CD14-positive monocyte (primary cell): ENCODE data around the gene F2RL1. TPM values are rescaled to one million over a fixed set of nuclear protein-coding genes. Genes with fewer than 3 reads are reported as not detected.

Experiments
- DNase-seq, 3 donors: peaks; one replicate each; pipeline ENCODE4 v3.0.0-alpha.2; 2011 to 2022
- H2AFZ ChIP-seq: 2 replicates; pipeline ENCODE4 v1.6.0; 2012; ENCODE audit warnings: mild to moderate bottlenecking, low read depth, low read length, inconsistent platforms; ENCODE audit not compliant: insufficient read depth, poor library complexity, severe bottlenecking
- H3K27ac ChIP-seq, 2 donors: 1 replicate in 1 of 2; 2 replicates in 1 of 2; pipeline ENCODE4 v1.5.1; 2012 to 2013; ENCODE audit warnings: low read length in 2 of 2, control low read depth in 1 of 2, inconsistent platforms in 1 of 2, low read depth in 1 of 2, mild to moderate bottlenecking in 1 of 2
- H3K27me3 ChIP-seq, 2 donors: one replicate each; pipeline versions ENCODE4 v1.6.0 to v1.6.1; 2011 to 2013; ENCODE audit warnings: low read length in 2 of 2; ENCODE audit not compliant: control insufficient read depth in 2 of 2, insufficient read depth in 2 of 2
- H3K36me3 ChIP-seq, 2 donors: replicated peaks in 1 of 2; 1 replicate in 1 of 2; 2 replicates in 1 of 2; pipeline versions ENCODE4 v1.5.1 to v1.6.1; 2012 to 2013; ENCODE audit warnings: low read length in 2 of 2, control low read depth in 1 of 2, inconsistent platforms in 1 of 2, mild to moderate bottlenecking in 1 of 2; ENCODE audit not compliant: insufficient read depth in 2 of 2, control insufficient read depth in 1 of 2
- H3K4me1 ChIP-seq, 2 donors: 1 replicate in 1 of 2; 2 replicates in 1 of 2; pipeline versions ENCODE4 v1.5.1 to v1.6.1; 2012 to 2013; ENCODE audit warnings: low read length in 2 of 2, control low read depth in 1 of 2, inconsistent platforms in 1 of 2, mild to moderate bottlenecking in 1 of 2, moderate library complexity in 1 of 2; ENCODE audit not compliant: insufficient read depth in 2 of 2, control insufficient read depth in 1 of 2
- H3K4me2 ChIP-seq: replicated peaks from 2 replicates; pipeline ENCODE3; 2012; ENCODE audit warnings: low read length, moderate library complexity, mild to moderate bottlenecking; ENCODE audit not compliant: poor library complexity, severe bottlenecking; ENCODE audit errors: extremely low read depth
- H3K4me3 ChIP-seq, 3 experiments: fragments of 200-600 bp in 1 of 3; sonication (generic) in 1 of 3; replicated peaks in 1 of 3; 1 replicate in 2 of 3; 2 replicates in 1 of 3; pipeline ENCODE4 v1.5.1; 2011 to 2013; ENCODE audit warnings: low read length in 3 of 3, mild to moderate bottlenecking in 3 of 3, control low read depth in 2 of 3, low read depth in 2 of 3, inconsistent platforms in 1 of 3, moderate library complexity in 1 of 3
- H3K79me2 ChIP-seq: 2 replicates; pipeline ENCODE4 v1.6.0; 2012; ENCODE audit warnings: mild to moderate bottlenecking, control low read depth, inconsistent platforms, low read length, moderate library complexity; ENCODE audit not compliant: insufficient read depth
- H3K9ac ChIP-seq: 2 replicates; pipeline ENCODE4 v1.6.0; 2017; ENCODE audit warnings: low read length, mild to moderate bottlenecking; ENCODE audit not compliant: insufficient read depth, poor library complexity, severe bottlenecking
- H3K9me3 ChIP-seq, 2 donors: replicated peaks in 1 of 2; 1 replicate in 1 of 2; 2 replicates in 1 of 2; pipeline versions ENCODE4 v1.5.1 to v1.6.1; 2012 to 2013; ENCODE audit warnings: low read length in 2 of 2, control low read depth in 1 of 2; ENCODE audit not compliant: control insufficient read depth in 1 of 2, insufficient read depth in 1 of 2
- H4K20me1 ChIP-seq: 2 replicates; pipeline ENCODE4 v1.6.0; 2012; ENCODE audit warnings: mild to moderate bottlenecking, low read length, control low read depth, moderate library complexity; ENCODE audit not compliant: insufficient read depth
- H3K27ac Mint-ChIP-seq, 7 donors: one replicate each; pipeline ENCODE4 v1.8.0; 2020; ENCODE audit warnings: mild to moderate bottlenecking in 7 of 7, mixed read lengths in 7 of 7, moderate library complexity in 6 of 7, inconsistent platforms in 2 of 7
- H3K27me3 Mint-ChIP-seq, 3 donors: one replicate each; pipeline ENCODE4 v1.8.0; 2021 to 2022; ENCODE audit warnings: low read depth in 3 of 3, mild to moderate bottlenecking in 3 of 3, mixed read lengths in 3 of 3, moderate library complexity in 3 of 3, inconsistent platforms in 1 of 3
- H3K36me3 Mint-ChIP-seq, 2 donors: one replicate each; pipeline ENCODE4 v1.8.0; 2020; ENCODE audit warnings: mixed read lengths in 2 of 2, inconsistent platforms in 1 of 2, mild to moderate bottlenecking in 1 of 2
- H3K4me1 Mint-ChIP-seq: one replicate; pipeline ENCODE4 v1.8.0; 2020; ENCODE audit warnings: mild to moderate bottlenecking, mixed read lengths
- H3K4me3 Mint-ChIP-seq, 2 donors: one replicate each; pipeline ENCODE4 v1.8.0; 2020; ENCODE audit warnings: mild to moderate bottlenecking in 2 of 2, mixed read lengths in 2 of 2, moderate library complexity in 1 of 2
- H3K9me3 Mint-ChIP-seq, 7 donors: one replicate each; pipeline ENCODE4 v1.8.0; 2020 to 2022; ENCODE audit warnings: mixed read lengths in 7 of 7, mild to moderate bottlenecking in 6 of 7, moderate library complexity in 6 of 7, inconsistent platforms in 2 of 7
- CTCF ChIP-seq: fragments of 200-600 bp; IDR thresholded peaks from one replicate; pipeline ENCODE4 v1.8.0; 2022; ENCODE audit warnings: antibody characterized with exemption, mild to moderate bottlenecking
- WGBS: methylation state at CpG from one replicate; pipeline ENCODE4 v1.1.5; 2013; ENCODE audit warnings: missing lambda C conversion rate; ENCODE audit not compliant: insufficient coverage; 5-methylcytosine and 5-hydroxymethylcytosine counted together
- intact Hi-C, 2 donors: fragments of 100-400 bp; cut with micrococcal nuclease; formaldehyde crosslinking; loops; one replicate each; pipeline versions ENCODE4 v1.15.0 to v1.15.1; 2023
- polyA plus RNA-seq, 3 donors: library from polyadenylated mRNA; depleted of rRNA in 1 of 3; unstranded in 2 of 3; stranded (reverse) in 1 of 3; fragments of 300-500 nt in 2 of 3; fragments of >200 nt in 1 of 3; fragmentation: Illumina TruSeq in 2 of 3; gene quantifications; 1 replicate in 2 of 3; 2 replicates in 1 of 3; pipeline ENCODE4 v1.2.3, GENCODE V29; 2012 to 2021

F2RL1 gene
- polyA plus RNA-seq, 3 donors, result 2.5 to 23.9 (median 11.4) TPM

- Histone ChIP-seq H3K36me3 (peaks cover 0 to 18% of the 10 kb centered on the region in 2 donors), H3K4me2 (no peak overlapping the region), H3K4me1 (peaks cover 9 to 13% of the 10 kb centered on the region in 2 donors), H4K20me1 (no peaks in the 10 kb centered on the region), H3K9me3 (no peaks in the 10 kb centered on the region), H3K79me2 (no peaks in the 10 kb centered on the region), H3K27ac (no peak overlapping the region), H3K9ac (no peak overlapping the region), H2AFZ (no peak overlapping the region), H3K4me3 (no peak overlapping the region), H3K27me3 (no peaks in the 10 kb centered on the region)
- 100% methylated on average over 1 of the region's 4 CpGs for WGBS
- H3K27ac Mint-ChIP-seq, result peak overlapping the region in 1 of 7 donors; percentile 20
- intact Hi-C loops, result no loop called here
- H3K9me3 Mint-ChIP-seq, result peaks cover 0 to 3% (median 0%) of the 10 kb centered on the region in 7 donors
- peaks cover 0 to 2% (median 0%) of the 10 kb centered on the region in 3 donors for H3K27me3 Mint-ChIP-seq
- peaks cover 24% of the 10 kb centered on the region for H3K4me1 Mint-ChIP-seq
- TF ChIP-seq CTCF, result no peak
- peaks cover 5 to 17% of the 10 kb centered on the region in 2 donors for H3K36me3 Mint-ChIP-seq
- DNase-seq, result no peak
- no peak overlapping the region for H3K4me3 Mint-ChIP-seq
Observed at GRCh38 chr5:76836585-76836984, 17.8 kb downstream of the F2RL1 start.

GRCh38 chr5:76838481-76839261, 19.8 kb downstream of the F2RL1 start:
- H3K9ac ChIP-seq, result no peak overlapping the region
- peaks cover 0 to 3% (median 0%) of the 10 kb centered on the region in 3 donors for H3K27me3 Mint-ChIP-seq
- H3K4me1 ChIP-seq, result peaks cover 9 to 13% of the 10 kb centered on the region in 2 donors
- no peaks in the 10 kb centered on the region for H3K27me3 ChIP-seq
- no peaks in the 10 kb centered on the region for H4K20me1 ChIP-seq
- peak overlapping the region in 1 of 7 donors; percentile 42 for H3K27ac Mint-ChIP-seq
- H3K79me2 ChIP-seq, result no peaks in the 10 kb centered on the region
- peaks cover 0 to 8% of the 10 kb centered on the region in 2 donors for H3K36me3 ChIP-seq
- no peak overlapping the region for H3K4me2 ChIP-seq
- H3K9me3 ChIP-seq, result no peaks in the 10 kb centered on the region
- peaks cover 0 to 5% (median 0%) of the 10 kb centered on the region in 7 donors for H3K9me3 Mint-ChIP-seq
- intact Hi-C loops, result no loop called here
- H2AFZ ChIP-seq, result no peak overlapping the region
- H3K4me1 Mint-ChIP-seq, result peaks cover 25% of the 10 kb centered on the region
- H3K4me3 Mint-ChIP-seq, result no peak overlapping the region
- H3K4me3 ChIP-seq, result no peak overlapping the region
- no peak overlapping the region for H3K27ac ChIP-seq
- H3K36me3 Mint-ChIP-seq, result peaks cover 0 to 8% of the 10 kb centered on the region in 2 donors
- 27% methylated on average over 3 of the region's 7 CpGs for WGBS
- no peak for TF ChIP-seq CTCF
- no peak for DNase-seq
